H1 (cell line): ENCODE measurements around the gene BBS12. TPM values are rescaled to one million over a fixed set of nuclear protein-coding genes. Genes with fewer than 3 reads are reported as not detected.

Experiments used
- CTCF ChIA-PET: fragments of 300-600 bp; sonication (Branson Sonifier 250); formaldehyde crosslinking; loops from one replicate; lab custom pipeline; 2021; ENCODE audit not compliant: partially characterized antibody; lab: Charles Lee
- POLR2A ChIA-PET: fragments of 300-600 bp; sonication (Branson Sonifier 250); formaldehyde crosslinking; loops from one replicate; lab custom pipeline; 2021; ENCODE audit warnings: inconsistent platforms; ENCODE audit not compliant: partially characterized antibody; lab: Charles Lee
- DNase-seq, 2 experiments: peaks; one replicate each; pipeline versions ENCODE4 v3.0.0 to v3.0.0-alpha.2; 2010 to 2022; ENCODE audit warnings: low spot score in 2 of 2, low read depth in 1 of 2, mixed read lengths in 1 of 2
- FAIRE-seq: peaks from 2 replicates; lab custom pipeline; 2011; peaks lifted over from hg19 to GRCh38; lab: Jason Lieb, UNC
- H2AFZ ChIP-seq: 2 replicates; pipeline ENCODE4 v1.8.1; 2012; ENCODE audit warnings: low read length, inconsistent platforms
- H2AK5ac ChIP-seq: 2 replicates; pipeline ENCODE4 v1.6.1; 2013; ENCODE audit warnings: low read depth, low read length
- H2BK120ac ChIP-seq: replicated peaks from 2 replicates; pipeline ENCODE3; 2013; ENCODE audit warnings: low read depth, low read length, inconsistent platforms
- H2BK12ac ChIP-seq: 2 replicates; pipeline ENCODE4 v1.6.1; 2013; ENCODE audit warnings: low read depth, low read length
- H2BK15ac ChIP-seq: 2 replicates; pipeline ENCODE4 v1.6.1; 2013; ENCODE audit warnings: low read length
- H2BK20ac ChIP-seq: 2 replicates; pipeline ENCODE4 v1.6.1; 2013; ENCODE audit warnings: low read length
- H2BK5ac ChIP-seq: 2 replicates; pipeline ENCODE4 v1.6.1; 2013; ENCODE audit warnings: low read depth, low read length
- H3K14ac ChIP-seq: 2 replicates; pipeline ENCODE4 v1.6.1; 2013; ENCODE audit warnings: inconsistent platforms; ENCODE audit not compliant: insufficient read length
- H3K18ac ChIP-seq: 2 replicates; pipeline ENCODE4 v1.6.1; 2013; ENCODE audit warnings: low read length; ENCODE audit errors: extremely low read depth
- H3K23ac ChIP-seq: 2 replicates; pipeline ENCODE4 v1.6.1; 2013; ENCODE audit warnings: inconsistent platforms; ENCODE audit not compliant: insufficient read length
- H3K23me2 ChIP-seq: 2 replicates; pipeline ENCODE4 v1.6.1; 2013; ENCODE audit warnings: low read depth, low read length
- H3K27ac ChIP-seq: 2 replicates; pipeline ENCODE4 v1.6.1; 2011; ENCODE audit warnings: low read depth, low read length, inconsistent platforms
- H3K27me3 ChIP-seq, 4 experiments: replicated peaks in 1 of 4; 1 replicate in 1 of 4; 2 replicates in 3 of 4; pipeline versions ENCODE4 v1.6.1 to v1.8.1; 2011 to 2013; ENCODE audit warnings: low read length in 3 of 4, mild to moderate bottlenecking in 3 of 4, inconsistent platforms in 2 of 4, mixed read lengths in 2 of 4, moderate library complexity in 1 of 4; ENCODE audit not compliant: control insufficient read depth in 3 of 4, insufficient read depth in 3 of 4; ENCODE audit errors: extremely low read depth in 1 of 4
- H3K36me3 ChIP-seq, 4 experiments: 2 replicates each; pipeline versions ENCODE4 v1.6.1 to v1.8.1; 2011 to 2013; ENCODE audit warnings: mild to moderate bottlenecking in 4 of 4, low read length in 3 of 4, moderate library complexity in 2 of 4, control low read depth in 1 of 4, inconsistent platforms in 1 of 4; ENCODE audit not compliant: insufficient read depth in 4 of 4, control insufficient read depth in 2 of 4
- H3K4ac ChIP-seq: replicated peaks from 2 replicates; pipeline ENCODE3; 2013; ENCODE audit warnings: low read length, low read depth, mixed read lengths, inconsistent platforms; ENCODE audit not compliant: insufficient read length
- H3K4me1 ChIP-seq, 4 experiments: replicated peaks in 1 of 4; 1 replicate in 1 of 4; 2 replicates in 3 of 4; pipeline versions ENCODE4 v1.6.1 to v1.8.1; 2011 to 2013; ENCODE audit warnings: low read length in 3 of 4, inconsistent platforms in 2 of 4, mixed read lengths in 1 of 4; ENCODE audit not compliant: insufficient read depth in 4 of 4, control insufficient read depth in 3 of 4
- H3K4me2 ChIP-seq, 2 experiments: 2 replicates each; pipeline versions ENCODE4 v1.6.1 to v1.8.1; 2011 to 2013; ENCODE audit warnings: low read depth in 2 of 2, low read length in 2 of 2, control low read depth in 1 of 2, inconsistent platforms in 1 of 2, mild to moderate bottlenecking in 1 of 2; ENCODE audit not compliant: insufficient read depth in 1 of 2
- H3K4me3 ChIP-seq, 4 experiments: fragments of 200-600, 300-600 bp in 1 of 4; sonication (generic), shearing (Covaris generic), sonication (Bioruptor Twin) in 1 of 4; 2 replicates each; pipeline versions ENCODE4 v1.5.1 to v1.8.1; 2011 to 2016; ENCODE audit warnings: low read length in 4 of 4, low read depth in 3 of 4, control low read depth in 2 of 4, inconsistent platforms in 2 of 4, mild to moderate bottlenecking in 2 of 4, mixed read lengths in 1 of 4, moderate library complexity in 1 of 4; ENCODE audit not compliant: insufficient read depth in 2 of 4; ENCODE audit errors: extremely low read depth in 1 of 4
- H3K56ac ChIP-seq: replicated peaks from 2 replicates; pipeline ENCODE3; 2013; ENCODE audit warnings: low read depth, mild to moderate bottlenecking, mixed read lengths, low read length, inconsistent platforms; ENCODE audit not compliant: insufficient read length
- H3K79me1 ChIP-seq: 2 replicates; pipeline ENCODE4 v1.6.1; 2013; ENCODE audit warnings: low read depth, low read length, control low read depth
- H3K79me2 ChIP-seq, 2 experiments: 2 replicates each; pipeline versions ENCODE4 v1.6.1 to v1.8.1; 2012 to 2013; ENCODE audit warnings: low read length in 2 of 2, mild to moderate bottlenecking in 2 of 2, inconsistent platforms in 1 of 2; ENCODE audit not compliant: insufficient read depth in 2 of 2, control insufficient read depth in 1 of 2
- H3K9ac ChIP-seq, 4 experiments: replicated peaks in 1 of 4; 1 replicate in 1 of 4; 2 replicates in 3 of 4; pipeline versions ENCODE4 v1.6.1 to v1.8.1; 2011 to 2013; ENCODE audit warnings: low read depth in 3 of 4, low read length in 3 of 4, control low read depth in 2 of 4, mild to moderate bottlenecking in 2 of 4, moderate library complexity in 2 of 4, inconsistent platforms in 1 of 4; ENCODE audit errors: extremely low read depth in 1 of 4
- H3K9me3 ChIP-seq, 2 experiments: 2 replicates each; pipeline versions ENCODE4 v1.6.1 to v1.8.1; 2012 to 2013; ENCODE audit warnings: mild to moderate bottlenecking in 2 of 2, moderate library complexity in 2 of 2, control low read depth in 1 of 2, inconsistent platforms in 1 of 2, low read depth in 1 of 2, low read length in 1 of 2, mixed read lengths in 1 of 2; ENCODE audit not compliant: insufficient read depth in 2 of 2
- H4K20me1 ChIP-seq, 2 experiments: replicated peaks in 1 of 2; 2 replicates each; pipeline versions ENCODE3 to v1.8.1; 2011 to 2013; ENCODE audit warnings: inconsistent platforms in 2 of 2, low read length in 2 of 2, mild to moderate bottlenecking in 1 of 2; ENCODE audit not compliant: insufficient read depth in 2 of 2, control insufficient read depth in 1 of 2
- H4K5ac ChIP-seq: 2 replicates; pipeline ENCODE4 v1.6.1; 2013; ENCODE audit warnings: low read length, low read depth, mixed read lengths, inconsistent platforms; ENCODE audit not compliant: insufficient read length
- H4K8ac ChIP-seq: 2 replicates; pipeline ENCODE4 v1.8.0; 2013; ENCODE audit warnings: mild to moderate bottlenecking, moderate library complexity, low read length, inconsistent platforms; ENCODE audit not compliant: insufficient read depth; ENCODE audit errors: extremely low read depth
- H4K91ac ChIP-seq: replicated peaks from 2 replicates; pipeline ENCODE3; 2013; ENCODE audit warnings: low read length, mixed read lengths, inconsistent platforms; ENCODE audit not compliant: insufficient read length
- ASH2L ChIP-seq: fragments of 200-600, 300-600 bp; sonication (generic); IDR thresholded peaks from one replicate; pipeline ENCODE4 v1.7.1; 2017; ENCODE audit warnings: low read length
- BCL11A ChIP-seq, 2 experiments: IDR thresholded peaks; one replicate each; pipeline ENCODE4 v1.6.1; 2011; ENCODE audit warnings: low read depth in 2 of 2, low read length in 2 of 2, mild to moderate bottlenecking in 2 of 2
- CHD2 ChIP-seq: IDR thresholded peaks from 2 replicates; pipeline ENCODE4 v1.6.1; 2012; ENCODE audit warnings: low read length, improper control_type of control experiment
- EP300 ChIP-seq, 2 experiments: IDR thresholded peaks; 1 replicate in 1 of 2; 2 replicates in 1 of 2; pipeline ENCODE4 v1.6.1; 2011 to 2012; ENCODE audit warnings: low read depth in 2 of 2, low read length in 2 of 2, mild to moderate bottlenecking in 2 of 2, borderline replicate concordance in 1 of 2, inconsistent platforms in 1 of 2, moderate library complexity in 1 of 2
- GTF2F1 ChIP-seq: IDR thresholded peaks from 2 replicates; pipeline ENCODE4 v1.6.1; 2012; ENCODE audit warnings: low read depth, low read length, improper control_type of control experiment, borderline replicate concordance
- HDAC6 ChIP-seq: IDR thresholded peaks from one replicate; pipeline ENCODE4 v1.7.1; 2012; ENCODE audit warnings: low read depth, mild to moderate bottlenecking, inconsistent platforms, low read length, moderate library complexity
- KDM1A ChIP-seq: fragments of 200-600, 300-600 bp; sonication (generic); IDR thresholded peaks from 2 replicates; pipeline ENCODE4 v1.7.1; 2016; ENCODE audit warnings: mild to moderate bottlenecking, low read length, borderline replicate concordance
- KDM5A ChIP-seq: fragments of 200-600 bp; IDR thresholded peaks from 2 replicates; pipeline ENCODE4 v1.7.1; 2012; ENCODE audit warnings: mild to moderate bottlenecking, low read length, inconsistent platforms, mixed read lengths
- MAFK ChIP-seq: IDR thresholded peaks from 2 replicates; pipeline ENCODE4 v1.6.1; 2012; ENCODE audit warnings: low read depth, mild to moderate bottlenecking, improper control_type of control experiment, low read length
- PHF8 ChIP-seq: fragments of 200-600 bp; sonication (generic); conservative IDR thresholded peaks from 2 replicates; pipeline ENCODE4 v1.7.1; 2012; ENCODE audit warnings: low read depth, mild to moderate bottlenecking, inconsistent platforms, low read length, moderate library complexity
- SIN3A ChIP-seq, 2 experiments: IDR thresholded peaks in 1 of 2; conservative IDR thresholded peaks in 1 of 2; 2 replicates each; pipeline ENCODE4 v1.6.1; 2011 to 2012; ENCODE audit warnings: low read length in 2 of 2, improper control_type of control experiment in 1 of 2, low read depth in 1 of 2, mild to moderate bottlenecking in 1 of 2
- SIX5 ChIP-seq: IDR thresholded peaks from 2 replicates; pipeline ENCODE4 v1.6.1; 2011; ENCODE audit warnings: mild to moderate bottlenecking, low read depth, low read length
- SUZ12 ChIP-seq: fragments of 200-600 bp; sonication (generic); IDR thresholded peaks from 2 replicates; pipeline ENCODE4 v1.6.1; 2012; ENCODE audit warnings: mild to moderate bottlenecking, inconsistent platforms, low read length, moderate library complexity, mixed read lengths
- WGBS, 2 experiments: shearing (Covaris generic) in 1 of 2; methylation state at CpG; one replicate each; pipeline versions ENCODE4 v1.1.6 to v1.1.7; 2013 to 2015; ENCODE audit warnings: low lambda C conversion rate in 2 of 2, mixed read lengths in 2 of 2, inconsistent platforms in 1 of 2, low coverage in 1 of 2, missing lambda C conversion rate in 1 of 2; ENCODE audit not compliant: insufficient replicate concordance in 2 of 2, insufficient coverage in 1 of 2, insufficient read length in 1 of 2; ENCODE audit errors: extremely low coverage in 1 of 2, missing lambda C conversion rate in 1 of 2; 5-methylcytosine and 5-hydroxymethylcytosine counted together
- polyA plus RNA-seq, 7 experiments: library from polyadenylated mRNA; depleted of rRNA in 3 of 7; stranded (reverse) in 5 of 7; unstranded in 2 of 7; fragments of >200 nt in 5 of 7; fragments of 200-250 nt in 2 of 7; gene quantifications; 1 replicate in 5 of 7; 2 replicates in 1 of 7; 4 replicates in 1 of 7; pipeline versions ENCODE4 v1.2.1 to v1.2.3, GENCODE V29; 2011 to 2013; ENCODE audit warnings: missing spikeins in 2 of 7, mixed read lengths in 2 of 7
- total RNA-seq: library from RNA; stranded (reverse); fragmentation: NEBNext Ultra II Directional; extraction: Animal tissue kit (Norgen Biotek cat#: 25700); gene quantifications from 2 replicates; pipeline ENCODE4 v1.2.1, GENCODE V29; 2021
- TF ChIP-seq, protein P1 (sequence below): IDR thresholded peaks from 2 replicates; pipeline ENCODE4 v1.6.1; 2012; ENCODE audit warnings: inconsistent platforms

The BBS12 gene
- total and polyA plus RNA-seq, 2 of the 8 experiments (the other 6 are each of a cell fraction or from before 2014, with no cell fraction given), result 0.88 to 2.6 TPM

DNA sequence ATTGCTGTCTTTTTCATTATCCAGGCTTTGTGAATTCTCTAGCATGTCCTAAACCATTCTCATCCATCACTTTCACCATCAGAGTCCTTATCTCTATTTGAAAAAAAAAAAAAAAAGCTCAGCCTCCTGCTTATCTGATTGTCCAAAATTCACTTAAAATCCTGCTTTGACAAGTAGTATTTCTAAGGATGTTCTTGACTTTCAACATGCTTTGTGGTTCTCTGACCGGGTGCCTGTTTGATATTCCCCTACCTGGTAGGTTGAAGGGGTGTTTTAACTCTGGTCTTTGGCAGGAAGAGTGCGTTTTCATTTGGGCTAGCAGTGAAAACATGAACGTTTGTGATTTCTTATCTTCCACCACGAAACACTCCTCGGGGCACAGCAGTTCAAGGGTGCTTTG lies 17.3 kb upstream of the BBS12 start:
- no peaks in the 10 kb centered on the region for H4K20me1 ChIP-seq
- POLR2A ChIA-PET, result no interaction called here
- TF ChIP-seq CHD2, result no peak
- TF ChIP-seq EP300 (IDR thresholded peaks at IDR 0.05; ENCODE audit: borderline replicate concordance in 1 of 2, low read depth in 2 of 2, low read length in 2 of 2), result no peak
- no peak for TF ChIP-seq PHF8
- no peak for TF ChIP-seq BCL11A (IDR thresholded peaks at IDR 0.05; ENCODE audit: low read depth in 2 of 2, low read length in 2 of 2)
- TF ChIP-seq MAFK, result no peak
- no peak for TF ChIP-seq KDM5A
- TF ChIP-seq HDAC6, result no peak
- TF ChIP-seq ASH2L, result no peak
- TF ChIP-seq SUZ12, result no peak
- TF ChIP-seq GTF2F1, result no peak
- TF ChIP-seq, protein P1, sequence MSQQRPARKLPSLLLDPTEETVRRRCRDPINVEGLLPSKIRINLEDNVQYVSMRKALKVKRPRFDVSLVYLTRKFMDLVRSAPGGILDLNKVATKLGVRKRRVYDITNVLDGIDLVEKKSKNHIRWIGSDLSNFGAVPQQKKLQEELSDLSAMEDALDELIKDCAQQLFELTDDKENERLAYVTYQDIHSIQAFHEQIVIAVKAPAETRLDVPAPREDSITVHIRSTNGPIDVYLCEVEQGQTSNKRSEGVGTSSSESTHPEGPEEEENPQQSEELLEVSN, result no peak
- no peak for TF ChIP-seq SIN3A (conservative IDR thresholded peaks at IDR 0.05 in 1 of 2, IDR thresholded peaks at IDR 0.05 in 1 of 2; ENCODE audit: low read depth in 1 of 2, low read length in 2 of 2)
- no peak for TF ChIP-seq KDM1A
- no peak for TF ChIP-seq SIX5

More for the DNA sequence above, 17.3 kb upstream of the BBS12 start:
- Histone ChIP-seq H2BK20ac (no peak overlapping the region), H3K4me2 (no peak overlapping the region), H4K8ac (no peak overlapping the region), H3K23ac (no peak overlapping the region), H3K56ac (no peak overlapping the region), H4K91ac (no peak overlapping the region), H3K9me3 (no peaks in the 10 kb centered on the region), H3K14ac (no peak overlapping the region), H3K79me1 (no peaks in the 10 kb centered on the region), H3K36me3 (no peaks in the 10 kb centered on the region), H3K4me1 (no peaks in the 10 kb centered on the region), H4K5ac (no peak overlapping the region), H2BK15ac (no peak overlapping the region), H3K27me3 (no peaks in the 10 kb centered on the region), H3K27ac (no peak overlapping the region), H2BK12ac (no peak overlapping the region), H3K23me2 (no peaks in the 10 kb centered on the region), H3K4ac (no peak overlapping the region), H3K9ac (no peak overlapping the region), H2AFZ (no peak overlapping the region), H2BK120ac (no peak overlapping the region), H3K18ac (no peak overlapping the region), H3K79me2 (no peaks in the 10 kb centered on the region), H2AK5ac (no peak overlapping the region), H3K4me3 (no peak overlapping the region), H2BK5ac (no peak overlapping the region)
- CTCF ChIA-PET, result interaction anchor here (0.6 to 1.5 kb wide), 3 partner anchors 112 to 807 kb away, joined by 3 to 5 read pairs (median 3); no protein-coding TSS in a partner anchor
- DNase-seq (no peak), FAIRE-seq (no peak)
- 90% methylated on average over 5 of the region's 5 CpGs; no CpG with 5 or more reads in 1 of the 2 experiments for WGBS, 2 experiments
